ENCODE measurements around the gene TTLL6.

GRCh38 chr17:48792033-48792798, 24.8 kb downstream of the TTLL6 start:
- TF ChIP-seq EZH2phosphoT487 (IDR thresholded peaks at IDR 0.05; ENCODE audit: low read depth) (no peak), CTCF (IDR thresholded peaks at IDR 0.05; ENCODE audit: low read depth, low read length) (no peak)

All from OCI-LY3 (cell line).